ENCODE measurements around the gene RRP1. TPM values are rescaled to one million over a fixed set of nuclear protein-coding genes. Genes with fewer than 3 reads are reported as not detected.
A peak's percentile ranks its signal among the peaks of the same experiment; 100 is the strongest.

RRP1 gene
- total RNA-seq, 1 experiment from 2014 or later: 76.7 TPM

GRCh38 chr21:43750339-43751033 is 38.9 kb upstream of the RRP1 start:
- H2BK12ac ChIP-seq (ENCODE audit: insufficient read length, low read depth, low read length): no peak overlapping the region
- H4K91ac ChIP-seq (ENCODE audit: insufficient read length, low read depth, low read length): no peak overlapping the region
- no peak overlapping the region for H4K8ac ChIP-seq (replicated peaks; ENCODE audit: insufficient read length, low read depth, low read length)
- H3K4me2 ChIP-seq (ENCODE audit: insufficient read depth, insufficient read length, low read length): no peak overlapping the region
- no peak for DNase-seq
- H3K56ac ChIP-seq (ENCODE audit: insufficient read length, low read depth, low read length): no peak overlapping the region
- no peak overlapping the region for H2BK15ac ChIP-seq (ENCODE audit: low read depth, low read length)
- no peaks in the 10 kb centered on the region for H3K4me1 Mint-ChIP-seq
- H3K79me2 ChIP-seq (ENCODE audit: insufficient read depth, low read length): no peaks in the 10 kb centered on the region
- H3K27ac Mint-ChIP-seq: peak overlapping the region in 1 of 3 experiments; percentile 41; a peak in 3 of 7 replicates
- no peaks in the 10 kb centered on the region for H3K23me2 ChIP-seq (ENCODE audit: insufficient read length, low read depth, low read length, poor library complexity, severe bottlenecking)
- no peak overlapping the region for H3K27ac ChIP-seq (ENCODE audit: insufficient read length, low read depth, low read length)
- H3K4ac ChIP-seq (ENCODE audit: low read depth, low read length): no peak overlapping the region
- no peak overlapping the region for H3K18ac ChIP-seq (ENCODE audit: insufficient read length, low read depth, low read length)
- TF ChIP-seq CTCF (conservative IDR thresholded peaks at IDR 0.05): no peak
- no peaks in the 10 kb centered on the region for H3K27me3 ChIP-seq (ENCODE audit: insufficient read depth, low read length)
- no peak overlapping the region for H2BK120ac ChIP-seq (ENCODE audit: low read depth, low read length, poor library complexity, severe bottlenecking)
- H2BK5ac ChIP-seq (ENCODE audit: insufficient read length, low read length): no peak overlapping the region
- WGBS (ENCODE audit: extremely low coverage, insufficient read length, low lambda C conversion rate): no CpG with 5 or more reads among the region's 28 CpGs
- H2AK5ac ChIP-seq (ENCODE audit: insufficient read length, low read length): no peak overlapping the region
- no peaks in the 10 kb centered on the region for H3K4me1 ChIP-seq (ENCODE audit: insufficient read depth, low read length)
- H2AFZ ChIP-seq (ENCODE audit: low read length): no peak overlapping the region
- H4K20me1 ChIP-seq (ENCODE audit: control insufficient read depth, insufficient read depth, insufficient read length): no peaks in the 10 kb centered on the region
- H3K9ac ChIP-seq (ENCODE audit: extremely low read depth, insufficient read length, low read length): no peak overlapping the region
- H3K27me3 Mint-ChIP-seq (ENCODE audit: low read depth): no peaks in the 10 kb centered on the region
- no peaks in the 10 kb centered on the region for H3K9me3 Mint-ChIP-seq
- no peak overlapping the region for H4K5ac ChIP-seq (ENCODE audit: insufficient read length, low read depth, low read length)
- no peak overlapping the region for H3K23ac ChIP-seq (ENCODE audit: insufficient read length, low read depth, low read length)
- no peak overlapping the region for H3K14ac ChIP-seq (ENCODE audit: insufficient read depth, low read length)
- H3K9me3 ChIP-seq (ENCODE audit: control insufficient read depth, low read depth, low read length): no peaks in the 10 kb centered on the region
- no peaks in the 10 kb centered on the region for H3K79me1 ChIP-seq (ENCODE audit: insufficient read depth, low read depth, low read length, poor library complexity, severe bottlenecking)
- no peak overlapping the region for H3T11ph ChIP-seq (ENCODE audit: low read length)
- H3K36me3 Mint-ChIP-seq (ENCODE audit: insufficient read depth in 1 of 3, low read depth in 3 of 3): peaks cover 26 to 75% (median 47%) of the 10 kb centered on the region in 3 experiments
- H3K4me3 Mint-ChIP-seq: peak overlapping the region in 1 of 2 experiments; percentile 61; a peak in 1 of 5 replicates
- H2BK20ac ChIP-seq (ENCODE audit: low read depth, low read length, poor library complexity, severe bottlenecking): no peak overlapping the region

Data from H9 (cell line).